ENCODE data around the gene MRM2.

GRCh38 chr7:2204446-2204845 is 37.6 kb downstream of the MRM2 start:
- no peak for TF ChIP-seq CTCF (IDR thresholded peaks at IDR 0.05)
- TF ChIP-seq ZFX (IDR thresholded peaks at IDR 0.05; ENCODE audit: borderline replicate concordance), result no peak
